ENCODE measurements around the gene ZFP36L1.

ZFP36L1 gene

DNA sequence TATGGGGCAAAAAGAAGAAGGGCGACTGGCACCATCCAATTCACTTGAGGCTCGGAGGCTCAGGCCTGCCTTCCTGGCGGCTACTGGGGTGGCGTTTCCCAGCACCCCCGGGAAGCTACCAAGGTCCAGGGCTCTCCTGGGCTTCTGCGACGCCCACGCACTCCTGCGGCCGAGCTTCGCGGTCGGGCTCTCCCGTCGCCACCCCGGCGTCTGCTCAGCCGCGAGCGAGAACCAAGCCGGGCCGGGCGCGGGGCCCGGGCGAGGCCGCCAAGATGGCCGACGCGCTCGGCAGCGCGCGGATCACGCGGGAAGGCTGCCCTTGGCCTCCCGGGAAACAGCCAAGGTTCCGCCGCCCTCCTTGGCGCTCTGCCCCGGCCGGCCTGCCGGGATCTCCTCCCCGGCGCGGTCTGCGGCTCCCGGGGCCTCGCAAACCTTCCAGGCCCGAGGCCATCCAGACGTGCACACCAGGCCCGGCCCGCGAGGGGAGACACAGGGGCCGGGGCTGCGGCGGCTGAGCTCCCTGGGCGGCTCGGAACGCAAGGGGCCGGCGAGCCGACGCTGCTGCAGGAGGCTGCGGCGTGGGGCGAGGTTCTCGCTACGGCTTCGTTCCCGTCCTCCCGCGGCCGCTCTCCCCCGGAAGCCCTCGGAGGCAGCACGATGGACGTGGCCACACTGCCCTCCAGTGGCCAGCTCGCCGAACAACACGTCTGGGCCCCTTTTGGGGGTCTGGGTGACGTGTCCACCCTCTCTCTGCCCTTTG lies 23.5 kb upstream of the ZFP36L1 start:
- peak; percentile 85 to 86 for DNase-seq (ENCODE audit: low read depth in 2 of 2)

DNA sequence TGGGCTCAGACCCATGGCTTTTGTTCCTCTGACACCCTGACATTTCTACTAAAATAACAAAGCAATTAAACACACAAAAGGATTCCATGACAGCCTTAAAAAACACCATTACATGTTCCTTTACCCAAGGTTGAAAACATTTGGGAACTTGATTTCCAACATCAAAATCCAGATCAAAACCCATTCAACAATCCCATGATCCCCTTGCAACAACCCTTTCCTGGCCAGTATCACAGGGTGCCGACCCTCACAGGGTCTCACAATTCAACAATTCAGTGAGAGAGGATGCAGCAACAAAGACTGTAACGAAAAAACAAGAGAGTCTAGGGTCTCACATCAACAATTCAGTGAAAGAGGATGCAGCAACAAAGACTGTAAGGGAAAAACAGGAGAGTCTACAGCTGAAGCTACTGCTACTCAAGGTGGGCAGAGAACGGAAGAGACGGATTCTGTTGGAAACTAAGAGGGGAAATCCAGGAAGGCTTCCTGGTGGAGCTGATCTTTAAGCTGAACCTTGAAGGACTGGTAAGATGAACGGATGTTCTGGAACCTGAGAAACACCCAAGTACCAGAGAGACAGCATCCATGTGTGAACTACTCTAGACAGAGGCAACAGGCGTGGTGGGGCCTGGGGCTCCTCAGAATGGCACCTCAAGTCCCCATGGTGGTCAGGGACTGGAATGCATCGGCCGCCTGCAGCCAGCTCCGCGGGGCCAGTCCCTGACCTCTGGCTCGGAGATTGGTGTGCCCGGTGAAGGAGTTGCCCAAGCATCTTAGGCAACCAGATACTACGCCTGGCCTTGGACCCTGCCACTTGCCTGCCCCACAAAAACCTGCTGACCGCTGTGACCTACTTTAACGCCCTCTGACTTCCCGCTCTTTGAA lies 22.7 kb upstream of the ZFP36L1 start:
- DNase-seq (ENCODE audit: low read depth in 2 of 2): no peak

DNA sequence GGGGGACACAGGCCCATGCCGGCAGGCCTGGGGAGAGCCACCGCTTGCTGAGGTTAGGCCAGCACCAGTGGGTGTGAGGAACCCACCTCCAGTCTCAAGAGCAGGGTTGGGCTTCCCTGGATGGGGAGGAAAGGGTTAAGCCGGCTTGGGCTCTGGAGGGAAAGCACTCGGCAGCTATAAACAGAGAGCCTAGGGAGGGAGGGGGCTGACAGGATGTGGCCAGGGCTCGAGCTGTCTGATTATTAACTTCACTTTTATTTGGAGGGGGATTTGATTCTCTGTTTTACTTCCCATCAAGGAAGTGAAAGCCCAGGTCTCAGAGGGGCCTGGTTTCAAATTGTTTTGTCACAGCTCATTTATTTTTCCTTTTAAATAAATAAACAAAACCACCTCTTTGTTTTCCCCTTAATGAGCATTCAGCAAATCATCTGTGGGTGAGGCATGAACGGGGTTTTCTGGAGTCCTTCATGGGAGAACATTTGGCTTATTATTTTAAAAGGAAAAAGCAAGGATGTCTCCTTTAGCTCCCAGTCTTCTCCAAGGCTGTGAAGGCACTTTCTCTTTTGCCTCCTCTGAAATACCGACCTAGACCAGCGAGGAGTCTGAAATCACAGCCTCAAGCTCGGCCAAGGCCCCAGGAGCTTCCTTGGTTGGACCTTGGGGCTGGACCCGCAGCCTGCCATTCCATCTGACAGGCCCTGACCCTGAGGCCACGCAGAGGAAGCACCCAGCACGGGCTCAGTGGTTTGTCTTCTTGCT lies 21.9 kb upstream of the ZFP36L1 start:
- no peak for DNase-seq (ENCODE audit: low read depth in 2 of 2)

DNA sequence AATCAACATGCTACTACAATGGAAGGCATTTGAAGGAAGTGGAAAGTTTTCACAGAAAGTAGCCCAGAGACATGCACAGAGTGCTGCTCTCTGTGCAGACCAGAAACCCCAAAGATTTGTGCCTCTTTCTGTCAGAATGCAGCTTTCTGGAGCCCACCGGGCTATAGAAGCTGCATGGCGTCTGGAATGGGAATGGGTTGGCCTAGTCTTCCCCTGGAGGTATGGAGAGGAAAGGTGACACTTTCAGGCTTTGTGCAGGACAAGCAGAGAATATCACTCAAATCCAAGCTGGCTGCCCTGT lies 21.3 kb upstream of the ZFP36L1 start:
- DNase-seq (ENCODE audit: low read depth in 2 of 2): no peak

DNA sequence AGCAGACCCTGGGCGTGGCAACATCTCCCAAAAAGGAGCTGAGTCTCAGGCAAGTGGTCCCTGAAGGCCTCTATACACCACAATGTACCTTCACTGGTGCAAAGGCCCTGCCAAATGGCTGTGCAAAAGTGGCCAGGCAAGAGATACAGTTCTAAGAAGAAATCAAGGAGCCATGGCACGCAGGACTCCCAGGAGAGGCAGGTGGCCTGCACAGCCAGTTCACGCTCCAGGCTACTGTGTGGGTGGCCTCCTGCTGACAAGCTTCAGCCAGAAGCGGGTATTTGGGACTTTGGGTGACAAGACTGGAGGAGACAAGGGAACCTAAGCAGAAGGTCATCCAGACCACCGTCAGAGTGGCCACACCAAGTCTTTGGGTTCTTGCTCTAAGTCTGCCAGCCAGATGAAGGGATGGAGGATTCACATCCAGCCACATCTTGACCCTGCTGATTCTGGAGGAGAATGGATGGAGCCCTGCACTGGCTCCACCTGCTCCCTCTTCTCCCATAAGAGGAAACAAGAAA lies 20.5 kb upstream of the ZFP36L1 start:
- DNase-seq (ENCODE audit: low read depth in 2 of 2): no peak

DNA sequence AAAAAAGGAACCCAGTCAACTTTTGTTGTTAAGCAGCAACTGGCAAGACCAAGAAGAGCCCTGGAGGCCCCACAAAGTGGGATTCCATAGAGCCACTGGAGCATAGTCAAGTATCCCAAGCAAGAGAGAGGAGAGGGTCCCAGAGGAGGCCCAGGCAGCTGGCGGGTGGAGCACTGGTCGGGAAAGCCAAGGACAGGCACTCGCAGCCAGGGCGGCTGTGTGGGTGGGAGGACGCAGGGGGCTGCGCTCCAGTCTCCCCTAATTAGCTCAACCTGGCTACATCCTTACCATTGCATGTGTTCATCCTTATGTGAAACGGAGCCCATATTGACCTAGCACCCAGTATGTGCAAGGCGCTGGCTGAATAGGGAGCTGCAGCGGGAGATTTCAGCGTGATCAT lies 18.3 kb upstream of the ZFP36L1 start:
- DNase-seq (ENCODE audit: low read depth in 2 of 2): no peak

DNA sequence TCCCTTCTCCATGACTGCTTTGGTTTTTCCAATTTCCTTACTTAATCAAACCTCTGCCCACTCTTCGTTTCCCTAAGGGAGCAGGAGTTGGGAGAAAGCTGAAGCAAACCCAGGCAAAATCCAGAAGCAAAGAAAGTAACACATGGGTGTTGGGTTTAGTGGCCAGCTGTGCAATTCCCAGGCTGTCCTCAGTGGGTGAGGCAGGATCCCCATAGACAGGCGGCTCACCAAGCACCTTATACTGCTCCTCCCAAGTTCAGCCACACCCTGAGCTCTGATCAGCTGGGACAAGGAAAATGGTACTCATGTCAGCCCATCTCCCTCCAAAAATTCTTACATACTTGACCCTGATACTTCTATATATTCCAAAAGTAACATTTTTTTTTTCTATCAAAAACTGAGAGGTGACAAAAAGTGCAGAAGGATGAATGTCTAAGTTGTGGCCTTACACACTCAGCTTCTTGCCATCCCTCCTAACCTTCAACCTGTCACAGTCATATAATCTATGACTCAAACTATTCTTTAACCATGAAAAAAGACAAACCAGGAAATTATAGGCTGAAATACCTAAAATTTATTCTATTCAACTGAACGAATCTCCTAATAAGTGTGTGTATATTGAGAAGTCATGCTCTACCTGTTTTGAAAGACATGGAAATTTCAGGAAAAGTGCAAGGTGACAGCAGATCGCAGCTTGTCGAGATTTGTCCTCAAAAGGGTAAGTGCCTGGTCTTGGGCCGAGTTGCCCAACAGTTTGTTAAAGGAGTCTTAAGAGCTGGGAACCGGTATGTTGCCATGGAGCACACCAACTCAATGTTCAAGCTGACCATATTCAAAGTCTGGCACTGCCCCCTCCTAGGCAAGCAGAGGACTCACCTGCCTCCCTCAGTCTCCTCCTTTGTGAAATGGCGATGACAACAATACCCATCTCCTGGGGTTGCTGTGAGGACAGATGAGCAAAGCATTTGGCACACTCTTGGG lies 17.6 kb upstream of the ZFP36L1 start:
- no peak for DNase-seq (ENCODE audit: low read depth in 2 of 2)

DNA sequence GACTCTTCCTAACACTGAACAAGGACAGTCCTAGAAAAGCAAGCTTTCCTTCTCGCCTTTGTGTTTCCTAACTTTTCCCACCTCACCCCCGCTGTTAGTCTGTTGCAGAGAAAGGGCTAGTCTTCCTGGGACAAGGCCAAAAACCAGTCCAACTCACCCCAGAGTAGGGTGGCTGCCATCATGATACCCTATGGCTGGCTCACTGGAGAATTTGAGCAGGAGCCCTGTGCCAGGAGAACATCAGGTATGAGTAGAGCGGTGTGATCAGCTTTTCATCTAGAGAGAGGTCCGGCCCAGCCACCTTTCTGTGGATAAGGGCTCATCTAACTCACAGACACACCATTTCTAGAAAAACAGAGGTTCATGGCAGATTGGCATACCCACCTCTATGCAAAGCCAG lies 16.7 kb upstream of the ZFP36L1 start:
- DNase-seq (ENCODE audit: low read depth in 2 of 2): no peak

DNA sequence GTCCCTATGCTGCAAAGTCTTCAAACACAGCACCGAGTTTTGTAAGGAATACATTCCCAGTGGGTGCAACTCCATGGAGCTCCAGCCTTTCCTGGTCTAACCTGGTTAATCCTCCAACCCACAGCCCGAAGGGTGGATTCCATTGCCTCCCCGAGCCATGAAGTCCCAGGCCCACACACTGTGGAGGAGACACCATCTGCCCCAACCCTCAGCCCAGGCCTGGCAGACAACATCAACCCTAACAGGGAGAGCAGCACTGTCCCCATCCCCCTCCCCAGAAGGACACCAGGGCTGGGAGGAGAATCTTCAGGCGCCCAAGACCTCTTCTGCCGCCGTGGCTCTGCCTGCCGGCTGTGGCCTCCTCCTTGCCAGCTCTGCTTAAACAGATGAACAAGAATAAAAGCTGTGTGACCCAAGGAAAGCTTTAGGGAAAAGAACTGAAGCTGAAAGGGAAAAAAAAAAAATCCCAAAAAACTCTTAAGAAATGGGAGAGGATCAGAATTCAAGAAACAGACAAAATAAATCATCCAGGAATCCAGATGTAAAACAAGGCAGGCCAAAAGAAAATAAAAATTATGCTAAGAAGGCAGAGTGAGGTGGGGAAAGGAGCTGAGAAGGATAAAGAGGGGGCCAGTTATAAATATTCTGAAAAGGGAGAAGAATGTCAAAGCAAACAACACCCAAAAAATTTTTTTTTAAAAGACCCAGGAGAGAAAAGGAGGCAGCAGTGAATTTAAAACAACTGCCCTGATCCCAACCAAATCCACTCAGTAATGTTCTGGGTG lies 16.0 kb upstream of the ZFP36L1 start:
- DNase-seq (ENCODE audit: low read depth in 2 of 2): no peak

DNA sequence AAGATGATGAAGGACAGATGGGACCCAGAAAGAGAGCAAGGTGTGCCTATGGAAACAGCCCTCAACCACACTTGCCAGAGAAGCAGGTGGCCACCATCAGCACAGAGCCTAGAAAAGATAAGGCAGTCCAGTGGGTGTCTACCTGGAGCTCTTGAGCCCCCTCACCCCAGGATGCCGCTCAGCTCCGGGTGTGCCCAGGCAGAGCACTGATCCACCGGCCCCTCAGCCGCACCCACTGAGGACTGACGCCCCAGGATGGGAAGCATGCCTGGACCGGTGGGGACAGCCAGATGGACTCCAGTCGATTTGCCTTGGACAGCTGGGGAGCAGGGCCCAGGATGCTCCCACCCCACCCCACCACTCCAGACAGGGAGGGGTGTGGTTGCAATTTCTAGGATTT lies 15.1 kb upstream of the ZFP36L1 start:
- DNase-seq (ENCODE audit: low read depth in 2 of 2): no peak

DNA sequence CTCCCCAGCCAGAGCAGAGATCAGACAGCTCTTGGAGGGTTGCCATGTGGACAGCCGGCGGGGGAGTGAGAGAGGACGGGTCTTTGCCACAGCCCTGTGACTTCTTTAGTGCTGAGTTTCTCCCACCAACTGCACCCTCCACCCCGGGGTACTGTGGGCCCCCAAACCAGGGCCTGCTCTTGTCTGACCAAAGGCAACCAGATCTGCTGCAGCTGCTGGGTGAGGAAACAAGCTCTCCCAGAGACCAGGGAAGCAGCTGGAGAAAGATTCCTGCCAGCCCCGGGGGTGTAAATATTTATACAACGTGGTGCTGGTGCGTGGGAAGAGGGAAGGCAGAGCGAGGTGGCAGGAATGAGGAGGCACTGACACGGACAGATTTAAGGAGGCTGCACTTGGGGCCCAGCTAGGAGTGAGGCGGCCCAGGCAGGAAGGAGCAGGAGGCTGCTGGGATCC lies 14.3 kb upstream of the ZFP36L1 start:
- DNase-seq (ENCODE audit: low read depth in 2 of 2): no peak

DNA sequence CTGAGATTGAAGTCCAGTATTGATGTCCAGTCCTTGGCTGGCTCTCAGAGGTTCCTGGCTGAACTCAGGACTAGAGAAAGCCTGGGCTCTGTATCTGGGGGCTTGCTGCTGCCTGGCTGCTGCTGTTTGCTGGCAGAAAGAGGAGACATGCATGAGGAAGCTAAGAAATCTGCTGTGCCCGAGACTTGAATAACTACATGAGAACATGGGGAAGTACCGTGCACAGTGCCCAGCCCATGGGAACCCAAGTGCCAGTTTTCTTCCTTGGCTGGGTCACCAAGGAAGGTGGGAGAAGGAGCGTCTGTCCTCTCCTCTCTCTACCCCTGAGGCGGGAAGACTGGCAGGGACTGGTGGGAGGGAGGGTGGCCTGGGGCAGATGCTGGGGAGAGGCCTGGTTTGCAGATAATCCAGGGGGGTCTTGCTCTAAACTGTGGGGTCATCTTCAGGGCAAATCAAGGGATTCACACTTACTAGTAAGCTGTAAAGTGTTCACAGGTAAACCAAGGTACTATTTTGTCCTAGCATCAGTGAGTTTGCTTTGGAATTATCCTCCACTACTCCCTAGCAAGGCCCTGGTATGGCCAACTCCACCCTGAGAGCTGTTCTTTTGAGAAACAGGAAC lies 13.8 kb upstream of the ZFP36L1 start:
- no peak for DNase-seq (ENCODE audit: low read depth in 2 of 2)

DNA sequence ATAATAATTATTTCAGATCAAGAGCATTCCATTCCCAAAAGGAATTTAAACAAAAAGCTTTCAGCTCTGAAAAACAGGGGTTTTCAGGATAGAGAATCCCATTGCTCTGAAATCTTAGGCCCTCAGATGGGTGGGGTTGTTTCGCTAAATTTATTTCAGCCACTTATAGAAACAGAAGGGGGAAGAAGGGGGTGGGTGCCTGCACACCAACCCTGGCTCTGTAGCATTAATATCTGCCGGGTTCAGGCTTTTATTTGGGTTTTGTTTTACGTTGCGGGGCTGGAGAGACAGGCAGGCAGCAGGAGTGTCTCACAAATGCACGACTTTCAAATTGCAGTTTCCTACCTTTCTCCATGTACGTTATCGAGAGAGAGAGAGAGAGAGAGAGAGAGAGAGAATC lies 12.5 kb upstream of the ZFP36L1 start:
- DNase-seq (ENCODE audit: low read depth in 2 of 2): no peak

DNA sequence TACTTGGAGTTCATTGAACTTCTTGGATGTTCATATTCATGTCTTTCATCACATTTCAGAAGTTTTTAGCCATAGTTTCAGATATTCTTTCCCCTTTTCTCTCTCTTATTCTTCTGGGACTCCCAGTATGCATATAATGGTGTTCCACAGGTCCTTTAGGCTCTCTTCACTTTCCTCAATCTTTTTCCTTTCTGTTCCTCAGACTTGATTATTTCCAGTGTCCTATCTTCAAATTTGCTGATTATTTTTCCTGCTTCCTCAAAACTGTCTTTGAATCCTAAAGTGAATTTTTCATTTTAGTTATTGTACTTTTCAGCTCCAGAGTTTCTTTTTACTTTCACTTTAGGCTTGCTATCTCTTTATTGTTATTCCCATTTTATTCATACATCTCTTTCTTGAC lies 8.8 kb upstream of the ZFP36L1 start:
- DNase-seq (ENCODE audit: low read depth in 2 of 2): no peak

DNA sequence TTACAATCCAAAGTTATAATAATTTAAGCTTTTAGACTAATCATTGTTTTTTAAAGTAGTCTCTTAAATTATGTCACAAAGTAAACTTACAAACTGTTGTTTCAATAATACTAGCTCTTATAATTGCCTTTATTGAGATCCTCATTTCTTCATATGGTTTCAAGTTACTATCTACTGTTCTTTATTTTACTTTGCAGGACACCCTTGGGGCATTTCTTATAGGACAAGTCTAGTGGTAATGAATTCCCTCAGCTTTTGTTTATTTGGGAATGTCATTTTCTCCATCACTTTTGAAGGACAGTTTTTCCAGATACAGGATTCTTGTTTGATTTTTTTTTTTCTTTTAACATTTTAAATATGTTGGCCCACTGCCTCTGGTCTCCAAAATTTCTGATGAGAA lies 8.1 kb upstream of the ZFP36L1 start:
- DNase-seq (ENCODE audit: low read depth in 2 of 2): no peak

DNA sequence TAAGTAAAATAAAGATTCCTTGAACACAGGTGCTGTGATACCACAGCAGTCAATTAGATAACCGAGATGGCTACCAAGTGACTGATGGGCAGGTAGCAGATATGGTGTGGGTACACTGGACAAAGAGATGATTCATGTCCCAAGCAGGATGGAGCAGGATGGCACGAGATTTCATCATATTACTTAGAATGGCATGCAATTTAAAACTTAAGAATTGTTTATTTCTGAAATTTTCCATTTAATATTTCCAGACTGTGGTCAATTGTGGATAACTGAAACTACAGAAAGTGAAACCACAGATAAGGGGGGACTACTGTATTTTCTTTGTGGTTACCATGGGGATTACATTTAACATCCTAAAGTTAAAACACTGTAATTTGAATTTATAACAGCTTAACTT lies 7.5 kb upstream of the ZFP36L1 start:
- no peak for DNase-seq (ENCODE audit: low read depth in 2 of 2)

DNA sequence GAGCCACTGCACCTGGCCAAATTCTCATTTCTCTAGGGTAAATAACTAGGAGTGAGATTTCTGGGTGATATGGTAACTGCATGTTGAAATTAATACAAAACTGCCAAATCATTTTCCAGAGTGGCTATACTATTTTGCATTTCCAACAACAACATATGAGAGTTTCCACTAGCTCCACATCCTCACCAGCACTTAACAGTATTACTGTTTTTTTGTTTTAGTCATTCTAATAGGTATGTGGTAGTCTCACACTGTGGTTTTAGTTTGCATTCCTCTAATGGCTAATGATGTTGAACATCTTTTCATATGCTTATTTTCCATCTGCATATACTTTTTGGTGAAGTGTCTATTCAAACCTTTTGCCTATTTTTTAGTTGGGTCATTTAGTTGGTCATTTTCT lies 5.8 kb upstream of the ZFP36L1 start:
- no peak for DNase-seq (ENCODE audit: low read depth in 2 of 2)

DNA sequence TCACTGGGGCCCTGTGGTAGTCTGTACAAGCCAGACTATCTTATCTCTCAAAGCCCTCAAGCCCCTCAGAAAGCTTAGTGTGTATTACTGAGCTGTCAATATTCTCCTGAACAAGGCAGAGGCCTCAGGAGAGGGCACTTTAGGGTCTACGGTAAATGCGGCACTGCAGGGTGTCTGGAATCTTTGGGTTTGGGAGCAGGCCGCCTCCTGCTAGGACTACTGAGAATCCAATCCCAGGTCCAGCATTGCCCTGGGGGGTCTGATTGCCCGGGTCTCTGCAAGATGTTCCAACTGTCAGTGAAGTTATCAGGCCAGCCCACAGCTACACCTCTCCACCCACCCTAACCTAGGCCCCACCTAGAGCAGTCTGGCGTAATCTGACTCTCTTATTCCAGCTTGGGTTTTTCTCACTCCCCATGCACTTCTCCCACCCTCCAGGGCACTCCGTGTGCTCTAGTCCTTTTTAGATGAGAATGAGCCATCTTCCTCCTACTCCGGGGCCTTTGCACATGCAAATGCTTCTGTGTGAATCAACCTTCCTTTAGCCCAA lies 4.3 kb upstream of the ZFP36L1 start:
- no peak for DNase-seq (ENCODE audit: low read depth in 2 of 2)

DNA sequence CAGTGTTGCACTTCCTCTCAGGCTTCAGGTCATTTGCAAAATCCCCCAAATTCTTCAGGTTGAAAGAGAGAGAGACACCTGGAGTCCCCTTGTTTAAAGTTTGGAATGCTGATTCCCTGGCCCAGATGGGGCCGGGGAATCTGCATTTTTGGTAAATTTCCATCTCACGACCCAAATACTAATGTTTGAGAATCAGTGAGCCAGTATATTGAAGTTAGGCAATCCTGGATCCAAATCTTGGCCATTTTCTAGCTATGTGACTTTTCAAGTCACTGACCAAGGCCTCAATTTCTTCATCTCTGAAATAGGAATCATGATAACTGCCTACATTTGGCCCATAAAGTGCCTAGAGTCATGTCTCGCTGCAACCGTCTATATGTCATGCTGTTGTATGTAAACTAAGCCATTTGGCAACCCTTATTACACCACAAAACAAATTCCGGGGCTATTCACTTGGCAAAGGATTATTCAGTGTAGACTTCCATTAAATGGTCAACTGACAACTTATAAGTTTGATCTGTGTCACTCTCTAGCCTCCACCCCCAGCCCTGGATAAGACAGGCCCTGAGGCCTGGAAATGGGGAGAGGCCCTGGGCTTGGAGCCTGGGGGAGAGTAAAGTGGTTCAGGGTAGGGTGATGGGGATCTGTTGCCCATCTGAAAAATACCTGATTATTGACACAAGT lies 3.7 kb upstream of the ZFP36L1 start:
- DNase-seq (ENCODE audit: low read depth in 2 of 2): no peak

Measured in fibroblast of skin of left quadriceps (primary cell).